GM21367 (cell line): Measurements from ENCODE around the gene PFKL.

Source experiments
- ATAC-seq: cut with Tn5 transposase; IDR thresholded peaks from one replicate; pipeline ENCODE4 v1.9.1; 2021; ENCODE audit not compliant: unreplicated experiment

Gene PFKL

GRCh38 chr21:44374601-44375280, 74.9 kb downstream of the PFKL start:
- no peak for ATAC-seq

- ATAC-seq: no peak
Measured at GRCh38 chr21:44375281-44375651, 75.4 kb downstream of the PFKL start.

- no peak for ATAC-seq
Measured at GRCh38 chr21:44375761-44376241, 75.9 kb downstream of the PFKL start.

- ATAC-seq: no peak
Measured at GRCh38 chr21:44376606-44377005, 76.8 kb downstream of the PFKL start.
